Keratinocyte (primary cell): ENCODE results near the gene NDUFAF2.
A peak's percentile ranks its signal among the peaks of the same experiment; 100 is the strongest.

Experiments used
- EZH2 ChIP-seq: IDR thresholded peaks from one replicate; pipeline ENCODE4 v1.6.1; 2012; ENCODE audit warnings: inconsistent platforms, mild to moderate bottlenecking, low read length, moderate library complexity
- TF ChIP-seq, protein P1 (sequence below), 3 experiments: IDR thresholded peaks in 1 of 3; conservative IDR thresholded peaks in 1 of 3; optimal IDR thresholded peaks in 1 of 3; 2 replicates in 2 of 3; 3 replicates in 1 of 3; pipeline versions ENCODE3 to v1.5.1; 2011; ENCODE audit warnings: low read length in 3 of 3, mild to moderate bottlenecking in 3 of 3, moderate library complexity in 2 of 3, control low read depth in 1 of 3, inconsistent platforms in 1 of 3; ENCODE audit not compliant: insufficient read depth in 2 of 3; ENCODE audit errors: extremely low read depth in 1 of 3

DNA sequence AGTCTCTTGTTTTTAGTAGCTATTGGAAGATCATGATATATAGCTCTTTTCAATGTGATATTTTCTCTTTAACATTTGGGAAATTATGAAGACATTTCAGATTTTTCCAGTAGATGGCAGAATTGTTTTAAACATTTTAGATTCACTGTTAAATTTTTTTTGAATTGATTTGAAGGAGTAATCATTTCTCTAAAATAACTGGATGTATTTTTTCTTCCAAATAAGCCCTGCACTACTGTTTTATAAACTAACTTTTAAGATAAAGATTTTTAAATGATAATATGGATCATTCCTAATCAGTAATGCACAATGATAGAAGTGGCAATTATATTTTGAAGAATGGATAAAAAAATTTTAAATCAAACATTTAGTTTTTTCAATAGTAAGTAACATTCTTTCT is 14.2 kb downstream of the NDUFAF2 start:
- TF ChIP-seq, protein P1, sequence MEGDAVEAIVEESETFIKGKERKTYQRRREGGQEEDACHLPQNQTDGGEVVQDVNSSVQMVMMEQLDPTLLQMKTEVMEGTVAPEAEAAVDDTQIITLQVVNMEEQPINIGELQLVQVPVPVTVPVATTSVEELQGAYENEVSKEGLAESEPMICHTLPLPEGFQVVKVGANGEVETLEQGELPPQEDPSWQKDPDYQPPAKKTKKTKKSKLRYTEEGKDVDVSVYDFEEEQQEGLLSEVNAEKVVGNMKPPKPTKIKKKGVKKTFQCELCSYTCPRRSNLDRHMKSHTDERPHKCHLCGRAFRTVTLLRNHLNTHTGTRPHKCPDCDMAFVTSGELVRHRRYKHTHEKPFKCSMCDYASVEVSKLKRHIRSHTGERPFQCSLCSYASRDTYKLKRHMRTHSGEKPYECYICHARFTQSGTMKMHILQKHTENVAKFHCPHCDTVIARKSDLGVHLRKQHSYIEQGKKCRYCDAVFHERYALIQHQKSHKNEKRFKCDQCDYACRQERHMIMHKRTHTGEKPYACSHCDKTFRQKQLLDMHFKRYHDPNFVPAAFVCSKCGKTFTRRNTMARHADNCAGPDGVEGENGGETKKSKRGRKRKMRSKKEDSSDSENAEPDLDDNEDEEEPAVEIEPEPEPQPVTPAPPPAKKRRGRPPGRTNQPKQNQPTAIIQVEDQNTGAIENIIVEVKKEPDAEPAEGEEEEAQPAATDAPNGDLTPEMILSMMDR (optimal IDR thresholded peaks at IDR 0.05 in 1 of 3, IDR thresholded peaks at IDR 0.05 in 1 of 3, conservative IDR thresholded peaks at IDR 0.05 in 1 of 3; ENCODE audit: extremely low read depth in 1 of 3, insufficient read depth in 2 of 3, low read length in 3 of 3) = peak in 1 of 3 experiments; percentile 13
- TF ChIP-seq EZH2 = no peak
